Neural progenitor cell (in vitro differentiated cells): ENCODE data around the gene LRP6. TPM values are rescaled to one million over a fixed set of nuclear protein-coding genes. Genes with fewer than 3 reads are reported as not detected.

ENCODE experiments used
- DNase-seq: peaks from one replicate; pipeline ENCODE4 v3.0.0-alpha.2; 2016; ENCODE audit warnings: low spot score
- H2AFZ ChIP-seq: fragments of 200-600 bp; sonication (generic); replicated peaks from 2 replicates; pipeline ENCODE4 v1.6.1; 2016; ENCODE audit warnings: antibody characterized with exemption
- H3F3A ChIP-seq: fragments of 200-600 bp; sonication (generic); 2 replicates; pipeline ENCODE4 v1.6.1; 2016; ENCODE audit warnings: antibody characterized with exemption, low read depth
- H3K27ac ChIP-seq: fragments of 200-600 bp; sonication (generic); 2 replicates; pipeline ENCODE4 v1.5.1; 2016; ENCODE audit warnings: mild to moderate bottlenecking
- H3K27me3 ChIP-seq: fragments of 200-600 bp; sonication (generic); 2 replicates; pipeline ENCODE4 v1.6.1; 2016; ENCODE audit warnings: mild to moderate bottlenecking, moderate library complexity
- H3K36me3 ChIP-seq: fragments of 200-600 bp; sonication (generic); 2 replicates; pipeline ENCODE4 v1.5.1; 2016
- H3K4me1 ChIP-seq: fragments of 200-600 bp; sonication (generic); 2 replicates; pipeline ENCODE4 v1.6.1; 2016; ENCODE audit warnings: mixed run types
- H3K4me2 ChIP-seq: fragments of 200-600 bp; sonication (generic); 2 replicates; pipeline ENCODE4 v1.6.1; 2016
- H3K4me3 ChIP-seq: fragments of 200-600 bp; sonication (generic); 2 replicates; pipeline ENCODE4 v1.5.1; 2016
- H3K79me2 ChIP-seq: fragments of 200-600 bp; sonication (generic); 2 replicates; pipeline ENCODE4 v1.6.1; 2016; ENCODE audit warnings: low read depth
- H3K9ac ChIP-seq: fragments of 200-600 bp; sonication (generic); 2 replicates; pipeline ENCODE4 v1.6.1; 2016
- H3K9me3 ChIP-seq: fragments of 200-600 bp; sonication (generic); 2 replicates; pipeline ENCODE4 v1.5.1; 2016; ENCODE audit warnings: low read depth
- H4K20me1 ChIP-seq: fragments of 200-600 bp; sonication (generic); 2 replicates; pipeline ENCODE4 v1.6.1; 2016; ENCODE audit warnings: low read depth
- H3K27ac Mint-ChIP-seq: 3 replicates; pipeline ENCODE4 v1.8.0; 2021; ENCODE audit warnings: mixed read lengths
- H3K27me3 Mint-ChIP-seq: 2 replicates; pipeline ENCODE4 v1.8.0; 2022; ENCODE audit warnings: low read depth, mild to moderate bottlenecking, inconsistent platforms, moderate library complexity, mixed read lengths; ENCODE audit not compliant: insufficient read depth
- H3K36me3 Mint-ChIP-seq: 3 replicates; pipeline ENCODE4 v1.8.0; 2021; ENCODE audit warnings: mixed read lengths
- H3K4me1 Mint-ChIP-seq: 3 replicates; pipeline ENCODE4 v1.8.0; 2021; ENCODE audit warnings: mixed read lengths
- H3K4me3 Mint-ChIP-seq: 3 replicates; pipeline ENCODE4 v1.8.0; 2021; ENCODE audit warnings: mild to moderate bottlenecking, moderate library complexity, mixed read lengths
- H3K9me3 Mint-ChIP-seq: 3 replicates; pipeline ENCODE4 v1.8.0; 2020; ENCODE audit warnings: mixed read lengths
- EZH2 ChIP-seq: fragments of 200-600 bp; sonication (generic); IDR thresholded peaks from 2 replicates; pipeline ENCODE4 v1.6.1; 2017; ENCODE audit warnings: antibody characterized with exemption, mild to moderate bottlenecking, moderate library complexity
- EZH2phosphoT487 ChIP-seq: fragments of 200-600 bp; sonication (generic); IDR thresholded peaks from 2 replicates; pipeline ENCODE4 v1.6.1; 2017; ENCODE audit warnings: antibody characterized with exemption
- total RNA-seq: library from RNA; depleted of rRNA; stranded (reverse); fragments of >200 nt; gene quantifications from 2 replicates; pipeline ENCODE4 v1.2.3, GENCODE V29; 2015; ENCODE audit warnings: low replicate concordance
- TF ChIP-seq, protein P1 (sequence below): fragments of 200-600 bp; sonication (generic); IDR thresholded peaks from 2 replicates; pipeline ENCODE4 v1.5.1; 2017; ENCODE audit warnings: antibody characterized with exemption, mild to moderate bottlenecking

The LRP6 gene
- total RNA-seq, 1 donor from 2014 or later, result 68.0 TPM

DNA sequence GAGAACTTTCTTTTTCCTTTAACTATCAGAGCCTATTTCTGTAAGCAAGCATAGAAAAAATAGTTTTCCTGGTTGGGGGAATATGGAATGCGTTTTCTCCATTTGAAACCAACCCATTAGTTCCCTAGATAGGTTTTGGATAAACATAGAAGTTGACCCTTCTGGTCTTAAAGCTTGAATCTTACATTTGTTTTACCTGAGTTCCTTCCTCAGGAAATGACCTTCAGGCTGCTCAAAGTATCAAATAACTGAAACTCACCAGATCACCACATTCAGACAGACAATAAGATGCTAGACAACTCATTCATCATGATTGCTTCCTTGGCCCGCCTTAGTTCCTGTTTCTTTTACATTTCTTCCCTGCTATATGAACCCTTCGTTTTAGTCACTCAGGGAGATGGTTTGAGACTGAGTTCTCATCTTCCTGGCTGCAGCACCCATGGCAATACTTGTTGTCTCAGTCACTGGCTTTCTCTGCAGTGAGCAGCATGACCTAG, 52.2 kb downstream of the LRP6 start:
- peaks cover 95% of the 10 kb centered on the region for H4K20me1 ChIP-seq
- H3K27ac ChIP-seq, result peak overlapping the region; percentile 51
- peaks cover 17% of the 10 kb centered on the region for H3K9me3 Mint-ChIP-seq
- peaks cover 15% of the 10 kb centered on the region for H3K36me3 Mint-ChIP-seq
- H3K9ac ChIP-seq, result no peak overlapping the region
- H3K36me3 ChIP-seq, result no peaks in the 10 kb centered on the region
- H3K4me1 Mint-ChIP-seq, result peaks cover 11% of the 10 kb centered on the region
- no peak overlapping the region for H3K4me2 ChIP-seq
- H3K79me2 ChIP-seq, result peaks cover 100% of the 10 kb centered on the region
- DNase-seq, result no peak
- H3K4me1 ChIP-seq, result peaks cover 7% of the 10 kb centered on the region
- no peak overlapping the region for H3K4me3 Mint-ChIP-seq
- no peaks in the 10 kb centered on the region for H3K9me3 ChIP-seq
- H3K4me3 ChIP-seq, result no peak overlapping the region
- no peak overlapping the region for H2AFZ ChIP-seq
- peak overlapping the region; percentile 26 for H3K27ac Mint-ChIP-seq
- peaks cover 7% of the 10 kb centered on the region for H3F3A ChIP-seq
- TF ChIP-seq EZH2phosphoT487, result no peak
- TF ChIP-seq, protein P1, sequence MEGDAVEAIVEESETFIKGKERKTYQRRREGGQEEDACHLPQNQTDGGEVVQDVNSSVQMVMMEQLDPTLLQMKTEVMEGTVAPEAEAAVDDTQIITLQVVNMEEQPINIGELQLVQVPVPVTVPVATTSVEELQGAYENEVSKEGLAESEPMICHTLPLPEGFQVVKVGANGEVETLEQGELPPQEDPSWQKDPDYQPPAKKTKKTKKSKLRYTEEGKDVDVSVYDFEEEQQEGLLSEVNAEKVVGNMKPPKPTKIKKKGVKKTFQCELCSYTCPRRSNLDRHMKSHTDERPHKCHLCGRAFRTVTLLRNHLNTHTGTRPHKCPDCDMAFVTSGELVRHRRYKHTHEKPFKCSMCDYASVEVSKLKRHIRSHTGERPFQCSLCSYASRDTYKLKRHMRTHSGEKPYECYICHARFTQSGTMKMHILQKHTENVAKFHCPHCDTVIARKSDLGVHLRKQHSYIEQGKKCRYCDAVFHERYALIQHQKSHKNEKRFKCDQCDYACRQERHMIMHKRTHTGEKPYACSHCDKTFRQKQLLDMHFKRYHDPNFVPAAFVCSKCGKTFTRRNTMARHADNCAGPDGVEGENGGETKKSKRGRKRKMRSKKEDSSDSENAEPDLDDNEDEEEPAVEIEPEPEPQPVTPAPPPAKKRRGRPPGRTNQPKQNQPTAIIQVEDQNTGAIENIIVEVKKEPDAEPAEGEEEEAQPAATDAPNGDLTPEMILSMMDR, result no peak
- TF ChIP-seq EZH2, result no peak
- no peaks in the 10 kb centered on the region for H3K27me3 ChIP-seq
- no peaks in the 10 kb centered on the region for H3K27me3 Mint-ChIP-seq

DNA sequence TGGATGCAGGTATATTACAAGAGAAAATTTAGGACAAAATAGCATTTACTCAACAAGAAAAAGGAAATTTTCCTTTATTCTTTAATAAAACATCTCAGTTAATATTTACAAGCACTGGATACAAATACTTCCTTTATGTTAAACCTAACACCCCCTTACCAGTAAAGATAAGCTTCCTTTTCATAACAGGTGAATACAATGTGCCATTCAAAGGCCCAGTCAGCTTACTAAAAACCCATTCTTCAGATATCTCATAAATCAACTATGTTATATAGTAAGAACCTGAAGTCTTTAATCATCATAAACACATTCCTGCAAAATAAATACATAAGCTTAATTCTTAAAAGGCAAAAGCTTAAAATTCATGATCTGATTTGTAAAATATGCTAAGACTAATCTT, 52.6 kb downstream of the LRP6 start:
- TF ChIP-seq EZH2, result no peak
- TF ChIP-seq, protein P1, result no peak
- TF ChIP-seq EZH2phosphoT487, result no peak
- Mint-ChIP-seq H3K4me1 (peaks cover 11% of the 10 kb centered on the region), H3K36me3 (peaks cover 12% of the 10 kb centered on the region), H3K27me3 (no peaks in the 10 kb centered on the region), H3K4me3 (no peak overlapping the region), H3K27ac (no peak overlapping the region), H3K9me3 (peaks cover 13% of the 10 kb centered on the region)
- Histone ChIP-seq H4K20me1 (peaks cover 94% of the 10 kb centered on the region), H3K4me3 (no peak overlapping the region), H3K9me3 (no peaks in the 10 kb centered on the region), H3K79me2 (peaks cover 100% of the 10 kb centered on the region), H3K4me2 (no peak overlapping the region), H3K27ac (no peak overlapping the region), H3F3A (peaks cover 7% of the 10 kb centered on the region), H3K9ac (no peak overlapping the region), H2AFZ (no peak overlapping the region), H3K36me3 (no peaks in the 10 kb centered on the region), H3K4me1 (peaks cover 7% of the 10 kb centered on the region), H3K27me3 (no peaks in the 10 kb centered on the region)
- no peak for DNase-seq

DNA sequence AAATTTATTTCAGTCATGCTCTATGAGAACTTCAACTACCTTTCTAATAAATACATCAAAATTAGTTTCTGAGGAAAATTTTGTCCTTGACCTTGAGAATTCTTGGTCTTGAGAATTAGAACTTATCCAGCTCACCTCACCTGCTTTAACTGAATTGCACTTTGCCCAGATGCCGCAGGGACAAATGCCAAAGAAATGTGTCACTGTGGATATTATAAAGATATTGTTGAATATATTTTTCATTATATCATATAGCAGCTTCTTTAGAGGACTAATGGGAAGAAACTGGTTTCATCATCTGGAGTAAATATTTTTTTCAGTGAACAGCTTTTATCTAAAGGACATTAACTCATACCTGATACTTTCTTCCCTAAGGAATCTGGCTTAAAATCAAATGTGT, 54.1 kb downstream of the LRP6 start:
- peaks cover 100% of the 10 kb centered on the region for H3K79me2 ChIP-seq
- Mint-ChIP-seq H3K36me3 (peaks cover 9% of the 10 kb centered on the region), H3K4me1 (peaks cover 11% of the 10 kb centered on the region)

More for the DNA sequence above, 54.1 kb downstream of the LRP6 start:
- Mint-ChIP-seq H3K9me3 (peaks cover 2% of the 10 kb centered on the region), H3K4me3 (no peak overlapping the region), H3K27ac (no peak overlapping the region), H3K27me3 (no peaks in the 10 kb centered on the region)
- Histone ChIP-seq H3K4me3 (no peak overlapping the region), H3K27ac (no peak overlapping the region), H3K4me1 (peaks cover 7% of the 10 kb centered on the region), H4K20me1 (peaks cover 96% of the 10 kb centered on the region), H3K27me3 (no peaks in the 10 kb centered on the region), H3K36me3 (no peaks in the 10 kb centered on the region), H3K9ac (no peak overlapping the region), H3K4me2 (no peak overlapping the region), H3K9me3 (no peaks in the 10 kb centered on the region), H2AFZ (no peak overlapping the region), H3F3A (peaks cover 3% of the 10 kb centered on the region)
- DNase-seq, result no peak
- TF ChIP-seq EZH2 (no peak), EZH2phosphoT487 (no peak)
- TF ChIP-seq, protein P1, result no peak
